Panc1 (cell line): ENCODE results near the gene CCL22. TPM values are rescaled to one million over a fixed set of nuclear protein-coding genes. Genes with fewer than 3 reads are reported as not detected.

ENCODE experiments used
- ATAC-seq: fragments of 200-7000 bp; cut with Tn5 transposase; 2 replicates; pipeline ENCODE4 v1.9.1; 2020; ENCODE audit warnings: mild to moderate bottlenecking, moderate library complexity
- BruUV-seq: library from RNA; stranded (reverse); fragments of 400-500 nt; replicated peaks from 2 replicates; lab custom pipeline; 2021; lab: Mats Ljungman, UMichigan
- CTCF ChIA-PET: fragments of 300-600 bp; sonication (Branson Sonifier 250); formaldehyde crosslinking; loops from one replicate; lab custom pipeline; 2022; ENCODE audit warnings: antibody characterized with exemption; lab: Charles Lee
- POLR2A ChIA-PET: fragments of 300-600 bp; sonication (Branson Sonifier 250); formaldehyde crosslinking; loops from one replicate; lab custom pipeline; 2022; ENCODE audit warnings: antibody characterized with exemption; lab: Charles Lee
- DNase-seq: peaks from one replicate; pipeline ENCODE4 v3.0.0-alpha.2; 2010; ENCODE audit warnings: low read depth, low spot score
- H3K27ac ChIP-seq: 2 replicates; pipeline ENCODE4 v1.5.1; 2011; ENCODE audit warnings: mild to moderate bottlenecking, low read length, inconsistent platforms
- H3K27me3 ChIP-seq: fragments of 200-500 bp; sonication (Bioruptor generic); 2 replicates; pipeline ENCODE4 v1.6.0; 2014; ENCODE audit warnings: low read length, inconsistent platforms; ENCODE audit not compliant: control insufficient read depth, insufficient read depth
- H3K36me3 ChIP-seq: fragments of 200-500 bp; sonication (Bioruptor generic); 2 replicates; pipeline ENCODE4 v1.5.1; 2014; ENCODE audit warnings: inconsistent platforms, mild to moderate bottlenecking, low read length, moderate library complexity; ENCODE audit not compliant: control insufficient read depth, insufficient read depth
- H3K4me1 ChIP-seq: 2 replicates; pipeline ENCODE4 v1.5.1; 2011; ENCODE audit warnings: inconsistent platforms, mild to moderate bottlenecking, low read length, moderate library complexity; ENCODE audit not compliant: control insufficient read depth, insufficient read depth
- H3K4me3 ChIP-seq, 2 experiments: 2 replicates each; pipeline ENCODE4 v1.5.1; 2011 to 2012; ENCODE audit warnings: low read depth in 2 of 2, low read length in 2 of 2, mild to moderate bottlenecking in 2 of 2, inconsistent platforms in 1 of 2, moderate library complexity in 1 of 2
- H3K9me3 ChIP-seq: fragments of 200-500 bp; sonication (Bioruptor generic); 2 replicates; pipeline ENCODE4 v1.5.1; 2014; ENCODE audit warnings: low read depth, mild to moderate bottlenecking, inconsistent platforms, low read length, moderate library complexity; ENCODE audit not compliant: control insufficient read depth, insufficient read depth
- POLR2AphosphoS5 ChIP-seq: IDR thresholded peaks from 2 replicates; pipeline ENCODE4 v1.6.1; 2012; ENCODE audit warnings: mild to moderate bottlenecking, low read depth, low read length, moderate library complexity
- REST ChIP-seq, 2 experiments: IDR thresholded peaks; 2 replicates each; pipeline ENCODE4 v1.6.1; 2011 to 2012; ENCODE audit warnings: low read depth in 2 of 2, control low read depth in 1 of 2, low read length in 1 of 2, mild to moderate bottlenecking in 1 of 2, moderate library complexity in 1 of 2; ENCODE audit not compliant: insufficient read depth in 1 of 2
- SIN3A ChIP-seq: IDR thresholded peaks from 2 replicates; pipeline ENCODE4 v1.6.1; 2012; ENCODE audit warnings: low read depth, mild to moderate bottlenecking, low read length, moderate library complexity, borderline replicate concordance; ENCODE audit not compliant: insufficient read depth
- TCF7L2 ChIP-seq: IDR thresholded peaks from 2 replicates; pipeline ENCODE4 v1.6.1; 2011; ENCODE audit warnings: mild to moderate bottlenecking, low read depth, low read length, inconsistent platforms
- in situ Hi-C: cut with HindIII; loops from 2 replicates; pipeline ENCODE4 v1.10.0; 2016; ENCODE audit warnings: low sequenced_read_pairs, low pct_unique_long_range_greater_than_20kb
- intact Hi-C: fragments of 100-400 bp; cut with micrococcal nuclease; formaldehyde crosslinking; loops from one replicate; pipeline ENCODE4 v1.10.0; 2022; ENCODE audit not compliant: unreplicated experiment
- total RNA-seq: library from RNA; stranded (reverse); gene quantifications from one replicate; pipeline ENCODE4 v1.2.1, GENCODE V29; 2021; ENCODE audit not compliant: unreplicated experiment
- TF ChIP-seq, protein P1 (sequence below): fragments of 450-650 bp; IDR thresholded peaks from 2 replicates; pipeline ENCODE4 v1.5.1; 2017; ENCODE audit warnings: mild to moderate bottlenecking

CCL22 gene
- total RNA-seq, 1 experiment from 2014 or later = 0.39 TPM

GRCh38 chr16:57315416-57315815 lies 43.2 kb upstream of the CCL22 start:
- ChIA-PET CTCF (no interaction called here), POLR2A (no interaction called here)
- no peaks in the 10 kb centered on the region for H3K9me3 ChIP-seq
- intact Hi-C loops (loop anchor here (5.0 kb wide), 1 partner anchor 57 kb away; the partner anchor contains the start of gene CX3CL1), in situ Hi-C loops (no loop called here)
- ATAC-seq (0 out of 2 replicates have a peak, but pooled peaks have one; percentile 57), DNase-seq (no peak)
- no peaks in the 10 kb centered on the region for H3K36me3 ChIP-seq
- no peaks in the 10 kb centered on the region for H3K27me3 ChIP-seq
- BruUV-seq = no TSS peak
- H3K27ac ChIP-seq = peak overlapping the region; percentile 72
- TF ChIP-seq REST (IDR thresholded peaks at IDR 0.05; ENCODE audit: insufficient read depth in 1 of 2, low read depth in 2 of 2, low read length in 1 of 2) (no peak), POLR2AphosphoS5 (no peak), TCF7L2 (no peak), SIN3A (no peak)
- TF ChIP-seq, protein P1, sequence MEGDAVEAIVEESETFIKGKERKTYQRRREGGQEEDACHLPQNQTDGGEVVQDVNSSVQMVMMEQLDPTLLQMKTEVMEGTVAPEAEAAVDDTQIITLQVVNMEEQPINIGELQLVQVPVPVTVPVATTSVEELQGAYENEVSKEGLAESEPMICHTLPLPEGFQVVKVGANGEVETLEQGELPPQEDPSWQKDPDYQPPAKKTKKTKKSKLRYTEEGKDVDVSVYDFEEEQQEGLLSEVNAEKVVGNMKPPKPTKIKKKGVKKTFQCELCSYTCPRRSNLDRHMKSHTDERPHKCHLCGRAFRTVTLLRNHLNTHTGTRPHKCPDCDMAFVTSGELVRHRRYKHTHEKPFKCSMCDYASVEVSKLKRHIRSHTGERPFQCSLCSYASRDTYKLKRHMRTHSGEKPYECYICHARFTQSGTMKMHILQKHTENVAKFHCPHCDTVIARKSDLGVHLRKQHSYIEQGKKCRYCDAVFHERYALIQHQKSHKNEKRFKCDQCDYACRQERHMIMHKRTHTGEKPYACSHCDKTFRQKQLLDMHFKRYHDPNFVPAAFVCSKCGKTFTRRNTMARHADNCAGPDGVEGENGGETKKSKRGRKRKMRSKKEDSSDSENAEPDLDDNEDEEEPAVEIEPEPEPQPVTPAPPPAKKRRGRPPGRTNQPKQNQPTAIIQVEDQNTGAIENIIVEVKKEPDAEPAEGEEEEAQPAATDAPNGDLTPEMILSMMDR = no peak
- H3K4me3 ChIP-seq = peak overlapping the region in 1 of 2 experiments; percentile 6; a peak in 1 of 4 replicates
- H3K4me1 ChIP-seq = peaks cover 37% of the 10 kb centered on the region

GRCh38 chr16:57316390-57317017 lies 42.1 kb upstream of the CCL22 start:
- H3K27ac ChIP-seq = peak overlapping the region; percentile 72
- H3K27me3 ChIP-seq = no peaks in the 10 kb centered on the region
- no peaks in the 10 kb centered on the region for H3K9me3 ChIP-seq
- H3K4me3 ChIP-seq = no peak overlapping the region
- H3K36me3 ChIP-seq = no peaks in the 10 kb centered on the region
- in situ Hi-C loops = no loop called here
- CTCF ChIA-PET = no interaction called here
- no peak for DNase-seq
- H3K4me1 ChIP-seq = peaks cover 37% of the 10 kb centered on the region
- TF ChIP-seq POLR2AphosphoS5 = no peak
- TF ChIP-seq REST (IDR thresholded peaks at IDR 0.05; ENCODE audit: insufficient read depth in 1 of 2, low read depth in 2 of 2, low read length in 1 of 2) = no peak
- TF ChIP-seq, protein P1 = no peak
- no peak for TF ChIP-seq TCF7L2
- TF ChIP-seq SIN3A = no peak
- intact Hi-C loops = loop anchor here (5.0 kb wide), 1 partner anchor 56 kb away; the partner anchor contains the start of gene CX3CL1
- peak; percentile 79 for ATAC-seq
- BruUV-seq = no TSS peak
- POLR2A ChIA-PET = interaction anchor here (0.6 kb wide), 1 partner anchor 893 kb away, joined by 10 read pairs; no protein-coding TSS in a partner anchor
